AG04450 (cell line): ENCODE measurements around the gene SLC7A14. TPM values are rescaled to one million over a fixed set of nuclear protein-coding genes. Genes with fewer than 3 reads are reported as not detected.
"Not testable (repeated sequence)": the region's sequence is repeated elsewhere in the genome, so short reads cannot be mapped to it uniquely, and the experiment has no call there.

Source experiments
- CTCF ChIA-PET: fragments of 300-600, 350-600 bp; formaldehyde crosslinking; extraction: SDS; loops from one replicate; lab custom pipeline; 2022; ENCODE audit warnings: antibody characterized with exemption, inconsistent platforms; lab: Charles Lee
- POLR2A ChIA-PET: fragments of 350-600 bp; formaldehyde crosslinking; extraction: SDS; loops from one replicate; lab custom pipeline; 2021; ENCODE audit warnings: antibody characterized with exemption, inconsistent platforms; lab: Yijun Ruan, JAX
- DNase-seq: peaks from one replicate; pipeline ENCODE4 v3.0.0-alpha.2; 2011; ENCODE audit warnings: low read depth, low spot score
- H3K27ac ChIP-seq: one replicate; pipeline ENCODE4 v1.5.1; 2012; ENCODE audit warnings: low read depth, low read length, control low read depth
- H3K27me3 ChIP-seq: one replicate; pipeline ENCODE4 v1.6.0; 2012; ENCODE audit warnings: low read length; ENCODE audit not compliant: control insufficient read depth, insufficient read depth
- H3K4me3 ChIP-seq: 2 replicates; pipeline ENCODE4 v1.5.1; 2011; ENCODE audit warnings: mild to moderate bottlenecking, low read depth, low read length, control low read depth
- H3K9me3 ChIP-seq: 2 replicates; pipeline ENCODE4 v1.5.1; 2012; ENCODE audit warnings: low read length; ENCODE audit not compliant: control insufficient read depth, insufficient read depth
- polyA plus RNA-seq: library from polyadenylated mRNA; depleted of rRNA; stranded (reverse); fragments of >200 nt; gene quantifications from 2 replicates; pipeline ENCODE4 v1.2.3, GENCODE V29; 2011
- TF ChIP-seq, protein P1 (sequence below): IDR thresholded peaks from 2 replicates; pipeline ENCODE4 v1.5.1; 2011; ENCODE audit warnings: low read depth, low read length, control low read depth, inconsistent platforms

The SLC7A14 gene
- polyA plus RNA-seq, 1 experiment, result 2.3 TPM

GRCh38 chr3:170584585-170585007 lies 1.3 kb downstream of the SLC7A14 start:
- ChIA-PET POLR2A (interaction anchor here (0.6 to 1.2 kb wide), 2 partner anchors 165 to 167 kb away, joined by 3 read pairs; partner anchors contain the start of gene CLDN11), CTCF (interaction anchor here (0.6 to 2.3 kb wide), 4 partner anchors 85 to 268 kb away, joined by 3 to 12 read pairs (median 6); no protein-coding TSS in a partner anchor)
- TF ChIP-seq, protein P1, sequence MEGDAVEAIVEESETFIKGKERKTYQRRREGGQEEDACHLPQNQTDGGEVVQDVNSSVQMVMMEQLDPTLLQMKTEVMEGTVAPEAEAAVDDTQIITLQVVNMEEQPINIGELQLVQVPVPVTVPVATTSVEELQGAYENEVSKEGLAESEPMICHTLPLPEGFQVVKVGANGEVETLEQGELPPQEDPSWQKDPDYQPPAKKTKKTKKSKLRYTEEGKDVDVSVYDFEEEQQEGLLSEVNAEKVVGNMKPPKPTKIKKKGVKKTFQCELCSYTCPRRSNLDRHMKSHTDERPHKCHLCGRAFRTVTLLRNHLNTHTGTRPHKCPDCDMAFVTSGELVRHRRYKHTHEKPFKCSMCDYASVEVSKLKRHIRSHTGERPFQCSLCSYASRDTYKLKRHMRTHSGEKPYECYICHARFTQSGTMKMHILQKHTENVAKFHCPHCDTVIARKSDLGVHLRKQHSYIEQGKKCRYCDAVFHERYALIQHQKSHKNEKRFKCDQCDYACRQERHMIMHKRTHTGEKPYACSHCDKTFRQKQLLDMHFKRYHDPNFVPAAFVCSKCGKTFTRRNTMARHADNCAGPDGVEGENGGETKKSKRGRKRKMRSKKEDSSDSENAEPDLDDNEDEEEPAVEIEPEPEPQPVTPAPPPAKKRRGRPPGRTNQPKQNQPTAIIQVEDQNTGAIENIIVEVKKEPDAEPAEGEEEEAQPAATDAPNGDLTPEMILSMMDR, result no peak
- Histone ChIP-seq H3K27me3 (peaks cover 24% of the 10 kb centered on the region), H3K4me3 (peak overlapping the region; percentile 60), H3K9me3 (no peaks in the 10 kb centered on the region; the same call in 1 of the 2 replicates), H3K27ac (no peak overlapping the region)
- peak; percentile 36 for DNase-seq

- H3K4me3 ChIP-seq, result no peak overlapping the region
- H3K27ac ChIP-seq, result no peak overlapping the region
- no peaks in the 10 kb centered on the region for H3K9me3 ChIP-seq
- TF ChIP-seq, protein P1, result no peak
- ChIA-PET POLR2A (no interaction called here), CTCF (interaction anchor here (1.2 kb wide), 1 partner anchor 232 kb away, joined by 4 read pairs; no protein-coding TSS in a partner anchor)
- no peak for DNase-seq
- peaks cover 6% of the 10 kb centered on the region for H3K27me3 ChIP-seq
Observed at GRCh38 chr3:170579646-170580045, 6.2 kb downstream of the SLC7A14 start.

DNA sequence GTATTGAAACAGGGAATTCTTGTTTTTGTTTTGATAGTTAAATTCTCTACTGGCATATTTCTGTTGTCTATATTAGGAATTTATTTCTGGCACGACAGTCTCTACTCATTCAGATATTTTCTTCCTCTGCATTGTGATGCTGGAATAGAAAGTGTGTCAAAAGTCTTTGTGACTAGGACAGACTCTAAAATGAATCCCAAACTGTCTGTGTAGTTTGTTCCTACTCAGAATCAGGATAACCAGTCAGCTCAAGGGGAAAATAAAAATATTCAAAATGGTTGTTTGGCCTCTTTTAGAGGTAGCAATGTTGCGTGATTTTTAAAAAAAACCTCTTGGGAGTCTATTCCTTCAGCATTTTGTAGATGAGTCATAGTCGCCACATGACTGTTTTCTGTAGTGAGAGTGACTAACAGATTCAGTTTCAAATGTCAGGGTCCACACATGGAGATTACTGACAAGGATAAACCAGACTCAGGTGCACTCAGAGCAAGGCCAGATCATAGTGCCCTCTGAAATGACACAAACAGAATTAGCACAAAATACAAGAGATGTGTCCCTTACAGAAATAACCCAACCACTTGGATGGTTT lies 13.1 kb downstream of the SLC7A14 start:
- H3K4me3 ChIP-seq, result no peak overlapping the region
- no peak overlapping the region for H3K27ac ChIP-seq
- H3K27me3 ChIP-seq, result no peaks in the 10 kb centered on the region
- TF ChIP-seq, protein P1, result no peak
- H3K9me3 ChIP-seq, result no peaks in the 10 kb centered on the region
- POLR2A ChIA-PET, result no interaction called here
- DNase-seq, result peak; percentile 30
- CTCF ChIA-PET, result interaction anchor here (0.5 to 0.7 kb wide), 3 partner anchors 51 to 535 kb away, joined by 4 to 5 read pairs (median 4); no protein-coding TSS in a partner anchor

DNA sequence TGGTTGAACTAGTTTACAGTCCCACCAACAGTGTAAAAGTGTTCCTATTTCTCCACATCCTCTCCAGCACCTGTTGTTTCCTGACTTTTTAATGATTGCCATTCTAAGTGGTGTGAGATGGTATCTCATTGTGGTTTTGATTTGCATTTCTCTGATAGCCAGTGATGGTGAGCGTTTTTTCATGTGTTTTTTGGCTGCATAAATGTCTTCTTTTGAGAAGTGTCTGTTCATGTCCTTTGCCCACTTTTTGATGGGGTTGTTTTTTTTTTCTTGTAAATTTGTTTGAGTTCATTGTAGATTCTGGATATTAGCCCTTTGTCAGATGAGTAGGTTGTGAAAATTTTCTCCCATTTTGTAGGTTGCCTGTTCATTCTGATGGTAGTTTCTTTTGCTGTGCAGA lies 18.3 kb downstream of the SLC7A14 start:
- H3K9me3 ChIP-seq, H3K27me3 ChIP-seq, DNase-seq, H3K27ac ChIP-seq, CTCF ChIA-PET, H3K4me3 ChIP-seq, POLR2A ChIA-PET: not testable (repeated sequence)

GRCh38 chr3:170566413-170566812 lies 19.5 kb downstream of the SLC7A14 start:
- Histone ChIP-seq H3K9me3 (no peaks in the 10 kb centered on the region), H3K4me3 (no peak overlapping the region), H3K27ac (no peak overlapping the region), H3K27me3 (no peaks in the 10 kb centered on the region)
- DNase-seq, result no peak
- POLR2A ChIA-PET, result no interaction called here
- TF ChIP-seq, protein P1, result no peak
- CTCF ChIA-PET, result interaction anchor here (2.0 kb wide), 1 partner anchor 245 kb away, joined by 8 read pairs; no protein-coding TSS in a partner anchor
